MM.1S (cell line): Measurements from ENCODE around the gene GAREM1.

Experiments
- DNase-seq: peaks from one replicate; pipeline ENCODE4 v3.0.0-alpha.2; 2015
- H2AFZ ChIP-seq: fragments of 300-600 bp; sonication (generic); 2 replicates; pipeline ENCODE4 v1.6.0; 2016; ENCODE audit warnings: antibody characterized with exemption, low read length
- H3F3A ChIP-seq: fragments of 300-600 bp; sonication (generic); 2 replicates; pipeline ENCODE4 v1.6.1; 2016; ENCODE audit warnings: mild to moderate bottlenecking, antibody characterized with exemption, low read length, moderate library complexity, mixed read lengths; ENCODE audit not compliant: insufficient read depth
- H3K27ac ChIP-seq: fragments of 300-600 bp; sonication (generic); 2 replicates; pipeline ENCODE4 v1.5.1; 2016; ENCODE audit warnings: mild to moderate bottlenecking, low read length
- H3K27me3 ChIP-seq: fragments of 300-600 bp; sonication (generic); replicated peaks from 2 replicates; pipeline ENCODE4 v1.6.0; 2016; ENCODE audit warnings: low read length; ENCODE audit not compliant: insufficient read depth
- H3K36me3 ChIP-seq: fragments of 300-600 bp; sonication (generic); replicated peaks from 2 replicates; pipeline ENCODE4 v1.6.1; 2016; ENCODE audit warnings: mild to moderate bottlenecking, low read length, mixed read lengths; ENCODE audit not compliant: insufficient read depth
- H3K4me1 ChIP-seq: fragments of 300-600 bp; sonication (generic); 2 replicates; pipeline ENCODE4 v1.6.1; 2016; ENCODE audit warnings: low read length, mixed read lengths
- H3K4me2 ChIP-seq: fragments of 300-600 bp; sonication (generic); 2 replicates; pipeline ENCODE4 v1.6.0; 2016; ENCODE audit warnings: low read depth, low read length
- H3K4me3 ChIP-seq: fragments of 300-600 bp; sonication (generic); 2 replicates; pipeline ENCODE4 v1.5.1; 2016; ENCODE audit warnings: low read length, mixed read lengths
- H3K79me2 ChIP-seq: fragments of 300-600 bp; sonication (generic); 2 replicates; pipeline ENCODE4 v1.6.1; 2016; ENCODE audit warnings: mixed run types, low read length, mixed read lengths
- H3K9ac ChIP-seq: fragments of 300-600 bp; sonication (generic); 2 replicates; pipeline ENCODE4 v1.6.1; 2016; ENCODE audit warnings: low read length, mixed read lengths
- H3K9me2 ChIP-seq: fragments of 300-600 bp; sonication (generic); replicated peaks from 2 replicates; pipeline ENCODE4 v1.6.1; 2016; ENCODE audit warnings: mild to moderate bottlenecking, low read length, mixed read lengths; ENCODE audit not compliant: insufficient read depth
- H3K9me3 ChIP-seq: fragments of 300-600 bp; sonication (generic); replicated peaks from 2 replicates; pipeline ENCODE4 v1.6.1; 2016; ENCODE audit warnings: mild to moderate bottlenecking, low read length, mixed read lengths; ENCODE audit not compliant: insufficient read depth
- H4K20me1 ChIP-seq: fragments of 300-600 bp; sonication (generic); 2 replicates; pipeline ENCODE4 v1.6.1; 2016; ENCODE audit warnings: mild to moderate bottlenecking, low read length, moderate library complexity, mixed read lengths; ENCODE audit not compliant: insufficient read depth
- EZH2 ChIP-seq: fragments of 300-600 bp; sonication (generic); optimal IDR thresholded peaks from 2 replicates; pipeline ENCODE3; 2017; ENCODE audit warnings: low read depth, mild to moderate bottlenecking, antibody characterized with exemption, low read length, mixed read lengths
- EZH2phosphoT487 ChIP-seq: fragments of 300-600 bp; sonication (generic); IDR thresholded peaks from 2 replicates; pipeline ENCODE4 v1.6.1; 2018; ENCODE audit warnings: antibody characterized with exemption, low read length
- TF ChIP-seq, protein P1 (sequence below): fragments of 300-600 bp; sonication (generic); IDR thresholded peaks from 2 replicates; pipeline ENCODE4 v1.5.1; 2016; ENCODE audit warnings: antibody characterized with exemption, low read length, mixed read lengths

The GAREM1 gene

DNA sequence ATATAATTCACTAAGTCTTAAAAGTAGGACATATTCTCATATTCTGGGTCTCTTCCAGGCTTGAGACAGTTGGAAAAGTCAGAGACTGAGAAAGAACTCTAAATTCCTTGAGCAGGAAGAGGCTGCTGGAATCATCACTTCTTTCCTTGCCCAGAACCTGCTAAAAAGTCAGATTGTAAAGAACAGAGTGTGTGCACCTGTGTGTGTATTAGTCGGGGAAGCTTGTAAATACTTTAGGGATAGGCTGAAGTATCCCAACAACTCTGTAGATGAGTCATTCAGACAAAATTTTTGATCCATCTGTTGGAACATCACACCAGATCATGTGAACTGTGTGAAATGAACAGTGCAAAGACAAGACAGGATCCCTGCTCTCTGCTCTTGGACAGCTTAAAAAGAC lies 16.1 kb downstream of the GAREM1 start:
- H3K4me2 ChIP-seq = no peak overlapping the region
- no peak overlapping the region for H3K9ac ChIP-seq
- H3K79me2 ChIP-seq = peaks cover 48% of the 10 kb centered on the region
- TF ChIP-seq, protein P1, sequence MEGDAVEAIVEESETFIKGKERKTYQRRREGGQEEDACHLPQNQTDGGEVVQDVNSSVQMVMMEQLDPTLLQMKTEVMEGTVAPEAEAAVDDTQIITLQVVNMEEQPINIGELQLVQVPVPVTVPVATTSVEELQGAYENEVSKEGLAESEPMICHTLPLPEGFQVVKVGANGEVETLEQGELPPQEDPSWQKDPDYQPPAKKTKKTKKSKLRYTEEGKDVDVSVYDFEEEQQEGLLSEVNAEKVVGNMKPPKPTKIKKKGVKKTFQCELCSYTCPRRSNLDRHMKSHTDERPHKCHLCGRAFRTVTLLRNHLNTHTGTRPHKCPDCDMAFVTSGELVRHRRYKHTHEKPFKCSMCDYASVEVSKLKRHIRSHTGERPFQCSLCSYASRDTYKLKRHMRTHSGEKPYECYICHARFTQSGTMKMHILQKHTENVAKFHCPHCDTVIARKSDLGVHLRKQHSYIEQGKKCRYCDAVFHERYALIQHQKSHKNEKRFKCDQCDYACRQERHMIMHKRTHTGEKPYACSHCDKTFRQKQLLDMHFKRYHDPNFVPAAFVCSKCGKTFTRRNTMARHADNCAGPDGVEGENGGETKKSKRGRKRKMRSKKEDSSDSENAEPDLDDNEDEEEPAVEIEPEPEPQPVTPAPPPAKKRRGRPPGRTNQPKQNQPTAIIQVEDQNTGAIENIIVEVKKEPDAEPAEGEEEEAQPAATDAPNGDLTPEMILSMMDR = no peak
- TF ChIP-seq EZH2 (no peak), EZH2phosphoT487 (no peak)
- peaks cover 5% of the 10 kb centered on the region; the same call in 1 of the 2 replicates for H3K4me1 ChIP-seq
- no peak overlapping the region for H2AFZ ChIP-seq
- H3K27me3 ChIP-seq = no peaks in the 10 kb centered on the region
- H3K27ac ChIP-seq = no peak overlapping the region
- no peaks in the 10 kb centered on the region for H4K20me1 ChIP-seq
- DNase-seq = no peak
- no peaks in the 10 kb centered on the region for H3K9me3 ChIP-seq
- H3F3A ChIP-seq = no peaks in the 10 kb centered on the region
- H3K9me2 ChIP-seq = no peaks in the 10 kb centered on the region
- H3K36me3 ChIP-seq = no peaks in the 10 kb centered on the region
- H3K4me3 ChIP-seq = no peak overlapping the region

DNA sequence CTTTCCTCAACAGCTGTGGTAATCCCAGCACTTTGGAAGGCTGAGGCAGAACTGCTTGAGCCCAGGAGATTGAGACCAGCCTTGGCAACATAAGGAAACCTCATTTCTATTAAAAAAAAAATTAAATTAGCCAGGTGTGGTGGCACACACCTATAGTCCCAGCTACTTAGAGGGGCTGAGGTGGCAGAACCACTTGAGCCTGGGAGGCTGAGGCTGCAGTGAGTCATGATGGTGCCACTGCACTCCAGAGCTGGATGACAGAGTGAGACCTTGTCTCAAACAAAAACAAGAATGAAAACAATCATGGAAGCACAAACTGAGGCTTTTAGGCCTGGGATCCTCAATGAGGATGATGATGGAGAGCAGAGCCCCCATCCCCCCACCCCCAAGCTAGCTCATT lies 19.8 kb downstream of the GAREM1 start:
- H3K9ac ChIP-seq = no peak overlapping the region
- no peaks in the 10 kb centered on the region for H4K20me1 ChIP-seq
- TF ChIP-seq EZH2phosphoT487 = no peak
- TF ChIP-seq, protein P1 = no peak
- no peak for TF ChIP-seq EZH2
- H3K4me2 ChIP-seq = no peak overlapping the region
- H3K27ac ChIP-seq = no peak overlapping the region
- H3K4me1 ChIP-seq = no peaks in the 10 kb centered on the region
- peaks cover 25% of the 10 kb centered on the region for H3K79me2 ChIP-seq
- no peak for DNase-seq
- no peaks in the 10 kb centered on the region for H3K9me3 ChIP-seq
- H3K27me3 ChIP-seq = no peaks in the 10 kb centered on the region
- no peaks in the 10 kb centered on the region for H3F3A ChIP-seq
- H2AFZ ChIP-seq = no peak overlapping the region
- no peaks in the 10 kb centered on the region for H3K36me3 ChIP-seq
- no peaks in the 10 kb centered on the region for H3K9me2 ChIP-seq
- no peak overlapping the region for H3K4me3 ChIP-seq

DNA sequence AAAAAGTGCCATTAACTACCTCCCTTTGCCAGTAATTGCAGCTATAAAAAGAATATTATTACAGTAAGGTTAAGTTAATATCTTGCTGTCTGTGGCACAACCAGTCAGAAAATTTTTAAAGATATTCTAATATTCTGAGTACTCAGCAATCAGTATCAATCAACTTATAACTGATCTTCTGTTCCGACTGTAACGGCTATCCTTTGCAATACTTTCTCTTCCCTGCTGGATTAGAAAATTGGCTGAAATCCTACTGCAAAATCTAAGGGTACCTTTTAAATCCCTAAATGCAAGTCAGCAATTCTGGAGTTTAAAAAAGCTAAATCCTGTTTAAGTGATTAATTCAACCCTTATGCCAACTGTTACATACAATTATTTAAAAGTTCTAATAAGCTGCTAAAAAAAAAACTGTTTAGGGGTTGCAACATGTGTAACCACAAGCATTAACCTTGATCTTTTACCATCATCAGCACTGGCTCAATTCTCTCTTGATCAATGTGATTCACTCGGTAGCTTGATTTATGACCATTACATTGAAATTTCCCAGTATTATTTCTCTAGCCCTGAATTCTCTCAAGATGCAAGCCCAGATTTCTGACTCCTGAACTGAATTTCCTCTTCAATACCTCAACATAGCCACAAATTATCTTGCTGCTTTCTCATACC lies 20.5 kb downstream of the GAREM1 start:
- Histone ChIP-seq H3K9ac (no peak overlapping the region), H3K27ac (no peak overlapping the region), H3K4me1 (no peaks in the 10 kb centered on the region), H3K9me3 (no peaks in the 10 kb centered on the region), H3K9me2 (no peaks in the 10 kb centered on the region), H3K36me3 (no peaks in the 10 kb centered on the region), H3F3A (no peaks in the 10 kb centered on the region), H3K4me2 (no peak overlapping the region), H3K4me3 (no peak overlapping the region), H4K20me1 (no peaks in the 10 kb centered on the region), H3K27me3 (no peaks in the 10 kb centered on the region), H2AFZ (no peak overlapping the region), H3K79me2 (peaks cover 19% of the 10 kb centered on the region)
- no peak for DNase-seq
- no peak for TF ChIP-seq EZH2phosphoT487
- TF ChIP-seq EZH2 = no peak
- TF ChIP-seq, protein P1 = no peak
